GM12878 (cell line): ENCODE measurements around the gene CLDN9. TPM values are rescaled to one million over a fixed set of nuclear protein-coding genes. Genes with fewer than 3 reads are reported as not detected.

ENCODE experiments used
- ATAC-seq: fragments of 200-7000 bp; cut with Tn5 transposase; 3 replicates; pipeline ENCODE4 v1.9.1; 2020; ENCODE audit warnings: mild to moderate bottlenecking, moderate library complexity
- BruUV-seq: library from RNA; stranded (reverse); fragments of 400-500 nt; replicated peaks from 2 replicates; lab custom pipeline; 2021; lab: Mats Ljungman, UMichigan
- CTCF ChIA-PET: fragments of 300-600 bp; sonication (Branson Sonifier 250); formaldehyde crosslinking; extraction: SDS; loops from one replicate; lab custom pipeline; 2021; ENCODE audit warnings: inconsistent platforms; lab: Yijun Ruan, JAX
- POLR2A ChIA-PET: fragments of 350-600 bp; formaldehyde crosslinking; extraction: SDS; loops from one replicate; lab custom pipeline; 2021; ENCODE audit warnings: inconsistent platforms; lab: Charles Lee
- RAD21 ChIA-PET: fragments of 300-600 bp; sonication (Branson Sonifier 250); formaldehyde crosslinking; loops from one replicate; lab custom pipeline; 2023; ENCODE audit warnings: antibody characterized with exemption; ENCODE audit not compliant: unreplicated experiment; lab: Charles Lee
- SMC1A ChIA-PET: fragments of 300-600 bp; sonication (Branson Sonifier 250); formaldehyde crosslinking; loops from one replicate; lab custom pipeline; 2023; ENCODE audit not compliant: unreplicated experiment, uncharacterized antibody; lab: Charles Lee
- DNase-seq: peaks from one replicate; pipeline ENCODE4 v3.0.0-alpha.2; 2011; ENCODE audit warnings: low read depth, low spot score
- FAIRE-seq: peaks from 3 replicates; lab custom pipeline; 2011; peaks lifted over from hg19 to GRCh38; lab: Jason Lieb, UNC
- H2AFZ ChIP-seq: 2 replicates; pipeline ENCODE4 v1.6.0; 2011; ENCODE audit warnings: low read depth, low read length, control low read depth; ENCODE audit not compliant: control insufficient read depth
- H3K27ac ChIP-seq: 2 replicates; pipeline ENCODE4 v1.5.1; 2011; ENCODE audit warnings: control low read depth; ENCODE audit not compliant: control insufficient read depth, insufficient read depth
- H3K27me3 ChIP-seq, 2 experiments: replicated peaks in 1 of 2; 2 replicates each; pipeline versions ENCODE4 v1.6.0 to v1.6.1; 2011; ENCODE audit warnings: low read length in 1 of 2; ENCODE audit not compliant: control insufficient read depth in 2 of 2, insufficient read depth in 2 of 2
- H3K36me3 ChIP-seq, 2 experiments: 2 replicates each; pipeline ENCODE4 v1.5.1; 2011; ENCODE audit warnings: low read length in 1 of 2; ENCODE audit not compliant: control insufficient read depth in 2 of 2, insufficient read depth in 2 of 2
- H3K4me1 ChIP-seq: 2 replicates; pipeline ENCODE4 v1.6.1; 2011; ENCODE audit warnings: mild to moderate bottlenecking, low read length, moderate library complexity, mixed read lengths; ENCODE audit not compliant: control insufficient read depth, insufficient read depth
- H3K4me2 ChIP-seq: 2 replicates; pipeline ENCODE4 v1.6.0; 2011; ENCODE audit warnings: control low read depth; ENCODE audit not compliant: control insufficient read depth, insufficient read depth
- H3K4me3 ChIP-seq: fragments of 200-600 bp; sonication (generic); 2 replicates; pipeline ENCODE4 v1.5.1; 2016
- H3K79me2 ChIP-seq: 2 replicates; pipeline ENCODE4 v1.6.0; 2011; ENCODE audit warnings: low read length; ENCODE audit not compliant: control insufficient read depth, insufficient read depth
- H3K9ac ChIP-seq: 2 replicates; pipeline ENCODE4 v1.8.0; 2011; ENCODE audit warnings: low read length, control low read depth, mixed read lengths; ENCODE audit not compliant: control insufficient read depth, insufficient read depth
- H3K9me3 ChIP-seq: replicated peaks from 3 replicates; pipeline ENCODE4 v1.5.1; 2011; ENCODE audit warnings: mild to moderate bottlenecking, low read length; ENCODE audit not compliant: control insufficient read depth, insufficient read depth
- H4K20me1 ChIP-seq: 2 replicates; pipeline ENCODE4 v1.6.0; 2011; ENCODE audit not compliant: control insufficient read depth, insufficient read depth
- IKZF2 ChIP-seq, 2 experiments: fragments of 450-650 bp; IDR thresholded peaks; 2 replicates each; pipeline ENCODE4 v1.6.1; 2017; ENCODE audit warnings: mild to moderate bottlenecking in 2 of 2, moderate library complexity in 2 of 2
- JUNB ChIP-seq: IDR thresholded peaks from 2 replicates; pipeline ENCODE4 v1.6.1; 2016; ENCODE audit warnings: antibody characterized with exemption, mild to moderate bottlenecking
- KAT2A ChIP-seq: conservative IDR thresholded peaks from 2 replicates; pipeline ENCODE4 v1.6.1; 2011; ENCODE audit warnings: low read depth, low read length; ENCODE audit not compliant: control insufficient read depth
- PAX5 ChIP-seq: IDR thresholded peaks from 2 replicates; pipeline ENCODE4 v1.6.1; 2011; ENCODE audit warnings: low read depth, low read length, borderline replicate concordance
- PML ChIP-seq: IDR thresholded peaks from 2 replicates; pipeline ENCODE4 v1.6.1; 2012; ENCODE audit warnings: low read length, inconsistent platforms
- RAD51 ChIP-seq: fragments of 450-650 bp; IDR thresholded peaks from 2 replicates; pipeline ENCODE4 v1.6.1; 2016; ENCODE audit warnings: moderate library complexity, mild to moderate bottlenecking, inconsistent platforms
- RB1 ChIP-seq: fragments of 450-650 bp; formaldehyde crosslinking; IDR thresholded peaks from 2 replicates; pipeline ENCODE4 v1.6.1; 2017; ENCODE audit warnings: mild to moderate bottlenecking, borderline replicate concordance
- TBL1XR1 ChIP-seq: IDR thresholded peaks from 2 replicates; pipeline ENCODE4 v1.6.1; 2012; ENCODE audit warnings: low read depth, low read length, improper control_type of control experiment
- USF2 ChIP-seq: IDR thresholded peaks from 2 replicates; pipeline ENCODE4 v1.6.1; 2011; ENCODE audit warnings: low read depth, low read length, improper control_type of control experiment, borderline replicate concordance
- ZNF274 ChIP-seq: IDR thresholded peaks from one replicate; pipeline ENCODE4 v1.8.0; 2011; ENCODE audit not compliant: insufficient read length, insufficient read depth
- ZSCAN29 ChIP-seq: fragments of 450-650 bp; IDR thresholded peaks from 2 replicates; pipeline ENCODE4 v1.6.1; 2017; ENCODE audit warnings: mild to moderate bottlenecking, moderate library complexity
- WGBS: methylation state at CpG from one replicate; pipeline ENCODE4 v1.1.6; 2016; ENCODE audit warnings: low lambda C conversion rate; ENCODE audit not compliant: insufficient replicate concordance, insufficient coverage; ENCODE audit errors: missing lambda C conversion rate; 5-methylcytosine and 5-hydroxymethylcytosine counted together
- in situ Hi-C: fragments of 300-500 bp; cut with MboI; formaldehyde crosslinking; loops from 9 replicates; pipeline ENCODE4 v1.14.3; 2018; ENCODE audit warnings: mixed read lengths
- intact Hi-C: fragments of 100-400 bp; cut with micrococcal nuclease; formaldehyde crosslinking; loops from one replicate; pipeline ENCODE4 v1.14.2; 2022; ENCODE audit not compliant: unreplicated experiment
- polyA plus RNA-seq, 11 experiments: library from polyadenylated mRNA; depleted of rRNA in 4 of 11; unstranded in 6 of 11; stranded (reverse) in 5 of 11; fragments of >200 nt; fragmentation: Nextera tagmentation in 4 of 11; fragmentation: Illumina TruSeq in 1 of 11; extraction: Ambion mirVana in 4 of 11; extraction: Trizol in 1 of 11; gene quantifications; 1 replicate in 1 of 11; 2 replicates in 10 of 11; pipeline versions ENCODE4 v1.2.1 to v1.2.3, GENCODE V29; 2011 to 2016; ENCODE audit warnings: inconsistent platforms in 2 of 11, missing spikeins in 2 of 11, low read depth in 1 of 11
- total RNA-seq, 4 experiments: library from RNA; depleted of rRNA in 3 of 4; stranded (reverse); fragments of >200 nt in 3 of 4; fragmentation: Illumina TruSeq in 1 of 4; extraction: Trizol in 1 of 4; gene quantifications; 2 replicates each; pipeline versions ENCODE4 v1.2.1 to v1.2.3, GENCODE V29; 2013 to 2021
- TF ChIP-seq, protein P1 (sequence below): fragments of 450-650 bp; formaldehyde crosslinking; IDR thresholded peaks from 2 replicates; pipeline ENCODE4 v1.5.0; 2022; ENCODE audit warnings: mild to moderate bottlenecking, missing genetic modification characterization
- TF ChIP-seq, protein P2 (sequence below): fragments of 450-650 bp; IDR thresholded peaks from 2 replicates; pipeline ENCODE4 v1.6.1; 2017; ENCODE audit warnings: mild to moderate bottlenecking
- TF ChIP-seq, protein P3 (sequence below): fragments of 450-650 bp; conservative IDR thresholded peaks from 2 replicates; pipeline ENCODE4 v1.6.1; 2017; ENCODE audit warnings: mild to moderate bottlenecking, moderate library complexity

Gene CLDN9
- total and polyA plus RNA-seq, 10 of the 15 experiments (the other 5 are each of a cell fraction or from before 2014, with no cell fraction given): not detected

- TF ChIP-seq KAT2A: no peak
- no peak for TF ChIP-seq PAX5
- TF ChIP-seq IKZF2 (IDR thresholded peaks at IDR 0.05): no peak
- TF ChIP-seq TBL1XR1: no peak
- TF ChIP-seq ZSCAN29: no peak
- no peak for TF ChIP-seq JUNB
- TF ChIP-seq ZNF274: no peak
- TF ChIP-seq, all 136 proteins: peak for 0
Measured at GRCh38 chr16:3060339-3061127, 47.8 kb downstream of the CLDN9 start (continued).

DNA sequence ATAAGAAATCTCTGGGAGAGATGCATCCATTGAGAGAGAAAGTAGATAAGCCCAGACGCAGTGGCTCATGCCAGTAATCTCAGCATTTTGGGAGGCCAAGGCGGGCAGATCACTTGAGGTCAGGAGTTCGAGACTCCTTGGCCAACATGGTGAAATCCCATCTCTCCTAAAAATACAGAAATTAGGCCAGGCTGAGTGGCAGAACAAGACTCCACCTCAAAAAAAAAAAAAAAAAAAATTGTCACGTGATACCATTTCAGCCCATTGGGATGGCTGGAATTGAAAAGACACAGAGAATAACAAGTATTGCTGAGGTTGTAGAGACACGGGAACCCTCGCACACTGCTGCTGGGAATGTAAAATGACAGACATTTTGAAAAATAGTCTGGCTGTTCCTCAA, 49.8 kb downstream of the CLDN9 start:
- RAD21 ChIA-PET: interaction anchor here (1.9 to 3.9 kb wide), 2 partner anchors 35 to 66 kb away, joined by 8 to 23 read pairs; no protein-coding TSS in a partner anchor

More for the DNA sequence above, 49.8 kb downstream of the CLDN9 start:
- Histone ChIP-seq H4K20me1 (no peaks in the 10 kb centered on the region), H3K79me2 (peaks cover 22% of the 10 kb centered on the region), H3K27ac (no peak overlapping the region), H3K4me1 (peaks cover 23% of the 10 kb centered on the region), H3K9me3 (no peaks in the 10 kb centered on the region; the same call in 2 of the 3 replicates), H3K4me3 (no peak overlapping the region), H3K27me3 (no peaks in the 10 kb centered on the region), H3K36me3 (no peaks in the 10 kb centered on the region), H2AFZ (no peak overlapping the region), H3K4me2 (no peak overlapping the region), H3K9ac (no peak overlapping the region)
- 63% methylated on average over 6 of the region's 6 CpGs for WGBS
- CTCF ChIA-PET: interaction anchor here (1.8 to 9.5 kb wide), 3 partner anchors 14 to 70 kb away, joined by 9 to 174 read pairs (median 39); no protein-coding TSS in a partner anchor
- SMC1A ChIA-PET: interaction anchor here (1.2 to 6.1 kb wide), 3 partner anchors 14 to 72 kb away, joined by 4 to 52 read pairs (median 26); partner anchors contain the start of gene ZNF213
- no peak for FAIRE-seq
- ATAC-seq: no peak
- no TSS peak for BruUV-seq
- in situ Hi-C loops (loop anchor here (5.0 kb wide), 2 partner anchors 35 to 65 kb away; partner anchors contain the start of gene ZSCAN10), intact Hi-C loops (no loop called here)
- no peak for DNase-seq
- TF ChIP-seq USF2: no peak
- TF ChIP-seq, protein P1, sequence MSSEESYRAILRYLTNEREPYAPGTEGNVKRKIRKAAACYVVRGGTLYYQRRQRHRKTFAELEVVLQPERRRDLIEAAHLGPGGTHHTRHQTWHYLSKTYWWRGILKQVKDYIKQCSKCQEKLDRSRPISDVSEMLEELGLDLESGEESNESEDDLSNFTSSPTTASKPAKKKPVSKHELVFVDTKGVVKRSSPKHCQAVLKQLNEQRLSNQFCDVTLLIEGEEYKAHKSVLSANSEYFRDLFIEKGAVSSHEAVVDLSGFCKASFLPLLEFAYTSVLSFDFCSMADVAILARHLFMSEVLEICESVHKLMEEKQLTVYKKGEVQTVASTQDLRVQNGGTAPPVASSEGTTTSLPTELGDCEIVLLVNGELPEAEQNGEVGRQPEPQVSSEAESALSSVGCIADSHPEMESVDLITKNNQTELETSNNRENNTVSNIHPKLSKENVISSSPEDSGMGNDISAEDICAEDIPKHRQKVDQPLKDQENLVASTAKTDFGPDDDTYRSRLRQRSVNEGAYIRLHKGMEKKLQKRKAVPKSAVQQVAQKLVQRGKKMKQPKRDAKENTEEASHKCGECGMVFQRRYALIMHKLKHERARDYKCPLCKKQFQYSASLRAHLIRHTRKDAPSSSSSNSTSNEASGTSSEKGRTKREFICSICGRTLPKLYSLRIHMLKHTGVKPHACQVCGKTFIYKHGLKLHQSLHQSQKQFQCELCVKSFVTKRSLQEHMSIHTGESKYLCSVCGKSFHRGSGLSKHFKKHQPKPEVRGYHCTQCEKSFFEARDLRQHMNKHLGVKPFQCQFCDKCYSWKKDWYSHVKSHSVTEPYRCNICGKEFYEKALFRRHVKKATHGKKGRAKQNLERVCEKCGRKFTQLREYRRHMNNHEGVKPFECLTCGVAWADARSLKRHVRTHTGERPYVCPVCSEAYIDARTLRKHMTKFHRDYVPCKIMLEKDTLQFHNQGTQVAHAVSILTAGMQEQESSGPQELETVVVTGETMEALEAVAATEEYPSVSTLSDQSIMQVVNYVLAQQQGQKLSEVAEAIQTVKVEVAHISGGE (CRISPR knock-in tag): no peak
- TF ChIP-seq, protein P2, sequence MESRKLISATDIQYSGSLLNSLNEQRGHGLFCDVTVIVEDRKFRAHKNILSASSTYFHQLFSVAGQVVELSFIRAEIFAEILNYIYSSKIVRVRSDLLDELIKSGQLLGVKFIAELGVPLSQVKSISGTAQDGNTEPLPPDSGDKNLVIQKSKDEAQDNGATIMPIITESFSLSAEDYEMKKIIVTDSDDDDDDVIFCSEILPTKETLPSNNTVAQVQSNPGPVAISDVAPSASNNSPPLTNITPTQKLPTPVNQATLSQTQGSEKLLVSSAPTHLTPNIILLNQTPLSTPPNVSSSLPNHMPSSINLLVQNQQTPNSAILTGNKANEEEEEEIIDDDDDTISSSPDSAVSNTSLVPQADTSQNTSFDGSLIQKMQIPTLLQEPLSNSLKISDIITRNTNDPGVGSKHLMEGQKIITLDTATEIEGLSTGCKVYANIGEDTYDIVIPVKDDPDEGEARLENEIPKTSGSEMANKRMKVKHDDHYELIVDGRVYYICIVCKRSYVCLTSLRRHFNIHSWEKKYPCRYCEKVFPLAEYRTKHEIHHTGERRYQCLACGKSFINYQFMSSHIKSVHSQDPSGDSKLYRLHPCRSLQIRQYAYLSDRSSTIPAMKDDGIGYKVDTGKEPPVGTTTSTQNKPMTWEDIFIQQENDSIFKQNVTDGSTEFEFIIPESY: no peak
- TF ChIP-seq, protein P3, sequence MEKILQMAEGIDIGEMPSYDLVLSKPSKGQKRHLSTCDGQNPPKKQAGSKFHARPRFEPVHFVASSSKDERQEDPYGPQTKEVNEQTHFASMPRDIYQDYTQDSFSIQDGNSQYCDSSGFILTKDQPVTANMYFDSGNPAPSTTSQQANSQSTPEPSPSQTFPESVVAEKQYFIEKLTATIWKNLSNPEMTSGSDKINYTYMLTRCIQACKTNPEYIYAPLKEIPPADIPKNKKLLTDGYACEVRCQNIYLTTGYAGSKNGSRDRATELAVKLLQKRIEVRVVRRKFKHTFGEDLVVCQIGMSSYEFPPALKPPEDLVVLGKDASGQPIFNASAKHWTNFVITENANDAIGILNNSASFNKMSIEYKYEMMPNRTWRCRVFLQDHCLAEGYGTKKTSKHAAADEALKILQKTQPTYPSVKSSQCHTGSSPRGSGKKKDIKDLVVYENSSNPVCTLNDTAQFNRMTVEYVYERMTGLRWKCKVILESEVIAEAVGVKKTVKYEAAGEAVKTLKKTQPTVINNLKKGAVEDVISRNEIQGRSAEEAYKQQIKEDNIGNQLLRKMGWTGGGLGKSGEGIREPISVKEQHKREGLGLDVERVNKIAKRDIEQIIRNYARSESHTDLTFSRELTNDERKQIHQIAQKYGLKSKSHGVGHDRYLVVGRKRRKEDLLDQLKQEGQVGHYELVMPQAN: no peak
- no peak for TF ChIP-seq JUNB
- peak; percentile 63; the same call in 1 of the 2 replicates for TF ChIP-seq RAD51
- no peak for TF ChIP-seq RB1
- no peak for TF ChIP-seq PML
- POLR2A ChIA-PET: interaction anchor here (1.1 to 1.4 kb wide), 2 partner anchors 12 to 37 kb away, joined by 3 to 4 read pairs; partner anchors contain the start of gene ZSCAN10
